CD4-positive, alpha-beta T cell treated with Interleukin-15 for 1 hour (primary cell): ENCODE results near the gene PRKCH.
A peak's percentile ranks its signal among the peaks of the same experiment; 100 is the strongest.

Experiments
- DNase-seq: peaks from one replicate; pipeline ENCODE4 v3.0.0-alpha.2; 2020

PRKCH gene

GRCh38 chr14:61536661-61537562 lies 215.5 kb downstream of the PRKCH start:
- DNase-seq, result no peak

GRCh38 chr14:61537563-61538463 lies 216.4 kb downstream of the PRKCH start:
- no peak for DNase-seq

DNA sequence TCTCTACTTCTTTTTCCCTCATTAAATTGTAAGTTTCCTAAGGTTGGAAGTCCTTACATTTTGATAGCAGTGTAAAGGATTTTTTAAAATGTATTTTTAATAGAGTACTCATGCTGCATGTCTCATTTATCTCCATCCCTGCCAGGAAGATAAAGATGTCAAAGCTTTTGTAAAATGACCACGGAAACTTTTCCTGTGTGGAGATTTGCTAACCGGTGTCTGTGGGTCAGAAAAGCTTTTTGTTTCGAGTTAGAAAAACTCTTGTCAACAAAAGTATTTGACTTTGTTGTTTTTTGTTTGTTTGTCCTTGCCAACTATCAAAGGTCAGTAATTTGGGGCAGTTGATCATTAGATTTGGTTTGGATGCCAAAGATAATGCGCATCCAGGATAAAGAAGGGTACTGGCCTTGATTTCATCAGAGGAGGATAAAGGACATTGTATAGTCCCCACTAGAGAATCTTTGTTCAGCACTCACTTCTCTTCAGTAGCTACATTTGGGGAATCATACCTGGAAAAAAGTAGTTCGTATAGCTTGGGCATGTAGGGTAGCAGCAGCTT lies 217.2 kb downstream of the PRKCH start:
- no peak for DNase-seq

DNA sequence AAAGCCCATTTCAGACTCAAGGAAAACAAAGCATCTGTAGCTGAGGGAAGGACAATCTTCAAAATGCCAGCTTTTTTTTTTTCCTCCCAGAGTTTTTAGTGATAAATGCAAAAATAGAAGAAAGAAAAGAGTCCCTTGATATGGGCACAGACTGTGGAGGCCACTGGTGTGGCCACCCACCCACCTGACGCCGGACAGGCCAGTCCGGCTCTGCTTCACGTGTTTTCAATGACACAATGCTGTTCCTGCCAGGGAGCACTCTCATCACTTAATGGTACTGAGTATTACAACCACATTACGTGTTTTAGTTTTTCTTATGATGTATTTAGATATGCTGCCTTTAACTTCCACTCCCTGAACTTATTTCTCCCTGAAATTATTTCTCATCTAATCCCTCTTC lies 218.3 kb downstream of the PRKCH start:
- no peak for DNase-seq

GRCh38 chr14:61540931-61541330 lies 219.6 kb downstream of the PRKCH start:
- DNase-seq, result no peak

- no peak for DNase-seq
These were observed 221.7 kb downstream of the PRKCH start for GRCh38 chr14:61542848-61543790.

- no peak for DNase-seq
These were observed 222.6 kb downstream of the PRKCH start for GRCh38 chr14:61543946-61544345.

- DNase-seq, result no peak
These were observed 223.3 kb downstream of the PRKCH start for GRCh38 chr14:61544448-61545330.

DNA sequence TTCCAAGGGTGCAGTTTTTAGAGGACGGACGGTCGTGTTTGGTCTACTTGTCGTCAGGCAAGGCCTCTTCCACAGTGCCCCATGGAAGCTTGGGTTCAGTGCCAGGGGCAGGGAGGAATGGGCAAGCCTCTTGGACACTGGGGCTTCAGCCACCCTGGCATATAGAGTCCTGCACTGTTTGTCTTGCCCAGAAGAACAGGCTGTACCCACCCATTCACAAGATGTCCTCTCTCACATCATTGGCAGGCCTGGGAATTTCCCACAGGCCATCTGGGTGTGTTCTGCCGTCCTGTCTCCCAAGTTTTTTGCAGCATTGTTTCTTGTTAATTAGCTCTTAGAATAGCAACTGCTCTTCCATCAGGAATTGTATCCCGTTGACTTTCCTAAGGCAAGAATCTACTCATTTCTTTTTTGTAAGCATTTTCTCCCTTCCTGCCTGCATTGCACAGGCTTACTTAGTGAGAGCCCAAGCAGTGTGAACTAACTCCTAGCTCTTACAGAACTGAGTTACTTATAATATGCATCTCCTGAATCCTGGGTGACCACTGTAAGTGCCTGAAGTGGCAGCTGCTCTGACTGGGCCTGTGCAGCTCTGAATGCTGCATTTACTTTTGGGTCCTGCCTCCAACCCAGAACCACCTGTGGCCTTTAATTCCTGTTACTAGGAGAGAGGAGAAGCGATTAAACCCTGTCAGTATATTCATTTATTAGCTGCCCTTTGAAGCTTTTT lies 224.5 kb downstream of the PRKCH start:
- DNase-seq, result no peak

DNA sequence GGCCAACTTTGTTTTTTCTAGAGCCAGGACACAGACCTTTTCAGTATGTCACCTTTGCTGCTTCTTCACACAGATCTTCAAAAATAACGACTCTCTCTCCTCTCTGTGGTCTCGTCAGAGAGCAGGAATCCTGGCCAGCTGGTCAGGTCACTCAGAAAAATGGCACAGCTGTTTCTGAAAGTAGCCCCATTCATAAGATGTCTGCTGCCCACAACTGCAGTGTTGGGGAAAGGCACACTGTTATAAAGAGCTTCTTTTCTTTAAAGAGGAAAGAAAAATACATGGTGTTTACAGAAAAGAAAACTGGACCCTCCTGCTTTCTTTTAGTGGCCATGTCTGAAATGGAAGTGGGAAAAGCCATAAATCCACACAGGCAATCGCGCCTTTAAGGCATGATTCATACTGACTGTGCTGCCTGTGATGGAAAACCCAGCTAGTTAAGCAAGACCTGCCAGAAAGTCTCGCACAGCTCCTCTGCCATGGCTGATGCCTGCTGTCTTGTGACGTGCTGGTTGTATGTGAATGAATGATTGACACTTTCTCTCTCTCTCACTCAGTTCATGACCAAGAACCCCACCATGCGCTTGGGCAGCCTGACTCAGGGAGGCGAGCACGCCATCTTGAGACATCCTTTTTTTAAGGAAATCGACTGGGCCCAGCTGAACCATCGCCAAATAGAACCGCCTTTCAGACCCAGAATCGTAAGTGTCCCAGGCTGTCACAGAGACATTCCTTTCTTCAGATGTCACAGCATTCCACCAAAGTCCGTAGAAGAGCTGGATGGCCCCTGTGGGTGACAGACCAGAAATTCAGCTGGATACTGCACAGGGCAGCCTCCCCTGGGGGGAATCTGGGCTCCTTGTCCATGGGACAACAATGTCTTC lies 226.0 kb downstream of the PRKCH start:
- no peak for DNase-seq

DNA sequence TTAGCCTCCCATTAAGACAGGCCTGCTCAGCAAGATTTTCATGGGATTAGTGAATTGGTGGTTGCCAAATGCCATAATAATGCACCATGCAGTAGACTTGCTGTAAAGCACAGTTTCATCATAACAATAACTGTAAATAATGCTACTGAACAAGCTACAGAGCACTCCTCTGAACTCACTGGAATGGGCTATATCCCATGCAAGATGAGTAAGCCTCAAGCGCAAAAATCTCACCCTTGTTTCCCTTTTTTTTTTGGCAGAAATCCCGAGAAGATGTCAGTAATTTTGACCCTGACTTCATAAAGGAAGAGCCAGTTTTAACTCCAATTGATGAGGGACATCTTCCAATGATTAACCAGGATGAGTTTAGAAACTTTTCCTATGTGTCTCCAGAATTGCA lies 228.0 kb downstream of the PRKCH start:
- no peak for DNase-seq

GRCh38 chr14:61551384-61551783 lies 230.0 kb downstream of the PRKCH start:
- no peak for DNase-seq

- no peak for DNase-seq
These were observed 230.9 kb downstream of the PRKCH start for GRCh38 chr14:61552241-61552640.

DNA sequence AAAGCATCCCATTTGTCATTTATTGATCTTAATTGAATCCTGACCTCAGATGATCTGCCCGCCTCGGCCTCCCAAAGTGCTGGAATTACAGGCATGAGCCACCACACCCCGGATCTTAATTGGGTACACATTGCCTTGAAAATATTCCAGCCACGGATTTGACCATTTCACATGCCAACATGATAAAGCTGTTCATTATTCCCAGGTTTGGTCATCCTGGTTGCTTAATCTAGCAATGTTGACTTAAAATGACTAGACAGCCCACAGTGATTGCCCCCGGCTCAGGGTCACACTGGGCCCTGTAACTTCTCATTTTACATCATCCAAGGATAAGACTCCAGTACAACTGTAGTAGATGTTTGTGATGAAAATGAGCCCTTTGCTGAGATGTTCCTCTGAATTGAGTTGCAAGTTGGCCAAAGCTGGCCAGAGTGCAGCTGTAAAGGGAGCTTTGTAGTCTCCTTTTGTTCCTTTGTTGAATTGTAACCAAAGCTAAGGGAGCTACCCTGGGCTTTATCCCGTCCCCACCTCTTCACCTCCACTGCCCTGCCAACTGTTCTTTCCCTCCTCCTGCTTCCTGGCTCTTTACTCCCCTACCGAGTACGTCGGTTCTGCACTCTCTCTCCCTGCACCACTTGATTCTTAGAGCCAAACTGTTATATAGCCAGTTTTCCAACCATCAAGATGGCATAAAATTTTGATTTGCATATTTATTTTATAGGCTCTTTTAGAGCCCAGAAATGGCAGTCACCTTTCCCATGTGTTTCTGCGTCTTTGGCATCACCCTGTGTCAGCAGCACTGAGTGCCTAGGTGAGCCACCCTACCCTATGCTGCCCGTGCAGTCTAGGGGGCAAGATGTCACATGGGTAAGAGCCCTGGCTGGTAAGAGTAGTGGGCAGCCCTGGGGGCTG lies 232.6 kb downstream of the PRKCH start:
- DNase-seq, result peak; percentile 47

GRCh38 chr14:61555056-61555838 lies 233.9 kb downstream of the PRKCH start:
- DNase-seq, result no peak

- DNase-seq, result no peak
These were observed 235.1 kb downstream of the PRKCH start for GRCh38 chr14:61556455-61556854.

- no peak for DNase-seq
These were observed 235.9 kb downstream of the PRKCH start for GRCh38 chr14:61557262-61557661.

DNA sequence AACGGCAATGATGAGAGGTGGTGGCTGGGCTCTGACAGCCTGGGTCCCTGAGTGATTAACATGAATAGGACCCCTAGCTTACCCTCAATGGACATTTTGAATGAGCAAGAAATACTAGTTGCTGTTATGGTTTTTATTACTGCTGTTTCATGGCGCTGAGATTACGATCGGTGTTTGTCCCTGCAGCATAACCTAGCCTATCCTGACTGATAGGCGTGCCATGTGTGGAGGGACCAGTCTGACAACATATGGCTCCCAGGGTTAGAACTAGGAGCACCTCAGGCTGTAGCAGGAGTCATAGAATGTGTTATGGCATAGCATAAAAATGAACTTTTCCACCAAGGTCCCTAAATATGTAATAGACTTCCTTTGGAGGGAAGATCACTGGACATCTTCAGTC lies 236.5 kb downstream of the PRKCH start:
- no peak for DNase-seq
